Neural progenitor cell (in vitro differentiated cells): ENCODE measurements around the gene EFTUD2. TPM values are rescaled to one million over a fixed set of nuclear protein-coding genes. Genes with fewer than 3 reads are reported as not detected.
A peak's percentile ranks its signal among the peaks of the same experiment; 100 is the strongest.

Experiments used
- DNase-seq: peaks from one replicate; pipeline ENCODE4 v3.0.0-alpha.2; 2016; ENCODE audit warnings: low spot score
- H2AFZ ChIP-seq: fragments of 200-600 bp; sonication (generic); replicated peaks from 2 replicates; pipeline ENCODE4 v1.6.1; 2016; ENCODE audit warnings: antibody characterized with exemption
- H3F3A ChIP-seq: fragments of 200-600 bp; sonication (generic); 2 replicates; pipeline ENCODE4 v1.6.1; 2016; ENCODE audit warnings: antibody characterized with exemption, low read depth
- H3K27ac ChIP-seq: fragments of 200-600 bp; sonication (generic); 2 replicates; pipeline ENCODE4 v1.5.1; 2016; ENCODE audit warnings: mild to moderate bottlenecking
- H3K27me3 ChIP-seq: fragments of 200-600 bp; sonication (generic); 2 replicates; pipeline ENCODE4 v1.6.1; 2016; ENCODE audit warnings: mild to moderate bottlenecking, moderate library complexity
- H3K36me3 ChIP-seq: fragments of 200-600 bp; sonication (generic); 2 replicates; pipeline ENCODE4 v1.5.1; 2016
- H3K4me1 ChIP-seq: fragments of 200-600 bp; sonication (generic); 2 replicates; pipeline ENCODE4 v1.6.1; 2016; ENCODE audit warnings: mixed run types
- H3K4me2 ChIP-seq: fragments of 200-600 bp; sonication (generic); 2 replicates; pipeline ENCODE4 v1.6.1; 2016
- H3K4me3 ChIP-seq: fragments of 200-600 bp; sonication (generic); 2 replicates; pipeline ENCODE4 v1.5.1; 2016
- H3K79me2 ChIP-seq: fragments of 200-600 bp; sonication (generic); 2 replicates; pipeline ENCODE4 v1.6.1; 2016; ENCODE audit warnings: low read depth
- H3K9ac ChIP-seq: fragments of 200-600 bp; sonication (generic); 2 replicates; pipeline ENCODE4 v1.6.1; 2016
- H3K9me3 ChIP-seq: fragments of 200-600 bp; sonication (generic); 2 replicates; pipeline ENCODE4 v1.5.1; 2016; ENCODE audit warnings: low read depth
- H4K20me1 ChIP-seq: fragments of 200-600 bp; sonication (generic); 2 replicates; pipeline ENCODE4 v1.6.1; 2016; ENCODE audit warnings: low read depth
- H3K27ac Mint-ChIP-seq: 3 replicates; pipeline ENCODE4 v1.8.0; 2021; ENCODE audit warnings: mixed read lengths
- H3K27me3 Mint-ChIP-seq: 2 replicates; pipeline ENCODE4 v1.8.0; 2022; ENCODE audit warnings: low read depth, mild to moderate bottlenecking, inconsistent platforms, moderate library complexity, mixed read lengths; ENCODE audit not compliant: insufficient read depth
- H3K36me3 Mint-ChIP-seq: 3 replicates; pipeline ENCODE4 v1.8.0; 2021; ENCODE audit warnings: mixed read lengths
- H3K4me1 Mint-ChIP-seq: 3 replicates; pipeline ENCODE4 v1.8.0; 2021; ENCODE audit warnings: mixed read lengths
- H3K4me3 Mint-ChIP-seq: 3 replicates; pipeline ENCODE4 v1.8.0; 2021; ENCODE audit warnings: mild to moderate bottlenecking, moderate library complexity, mixed read lengths
- H3K9me3 Mint-ChIP-seq: 3 replicates; pipeline ENCODE4 v1.8.0; 2020; ENCODE audit warnings: mixed read lengths
- CTCF ChIP-seq: fragments of 200-600 bp; sonication (generic); IDR thresholded peaks from 2 replicates; pipeline ENCODE4 v1.5.1; 2017; ENCODE audit warnings: antibody characterized with exemption, mild to moderate bottlenecking
- EZH2 ChIP-seq: fragments of 200-600 bp; sonication (generic); IDR thresholded peaks from 2 replicates; pipeline ENCODE4 v1.6.1; 2017; ENCODE audit warnings: antibody characterized with exemption, mild to moderate bottlenecking, moderate library complexity
- EZH2phosphoT487 ChIP-seq: fragments of 200-600 bp; sonication (generic); IDR thresholded peaks from 2 replicates; pipeline ENCODE4 v1.6.1; 2017; ENCODE audit warnings: antibody characterized with exemption
- total RNA-seq: library from RNA; depleted of rRNA; stranded (reverse); fragments of >200 nt; gene quantifications from 2 replicates; pipeline ENCODE4 v1.2.3, GENCODE V29; 2015; ENCODE audit warnings: low replicate concordance

Gene EFTUD2
- total RNA-seq, 1 donor from 2014 or later, result 185 TPM

- Histone ChIP-seq H3F3A (no peaks in the 10 kb centered on the region), H3K27me3 (peaks cover 45% of the 10 kb centered on the region), H3K79me2 (no peaks in the 10 kb centered on the region), H3K9ac (no peak overlapping the region), H3K4me2 (no peak overlapping the region), H3K36me3 (no peaks in the 10 kb centered on the region), H3K27ac (no peak overlapping the region), H3K9me3 (no peaks in the 10 kb centered on the region), H3K4me1 (peaks cover 4% of the 10 kb centered on the region), H4K20me1 (no peaks in the 10 kb centered on the region), H3K4me3 (no peak overlapping the region), H2AFZ (no peak overlapping the region)
- H3K9me3 Mint-ChIP-seq, result no peaks in the 10 kb centered on the region
- peaks cover 19% of the 10 kb centered on the region for H3K4me1 Mint-ChIP-seq
- TF ChIP-seq CTCF, result no peak
- H3K36me3 Mint-ChIP-seq, result no peaks in the 10 kb centered on the region
- no peak for DNase-seq
- no peak overlapping the region for H3K4me3 Mint-ChIP-seq
- no peak overlapping the region for H3K27ac Mint-ChIP-seq
- H3K27me3 Mint-ChIP-seq, result peaks cover 18% of the 10 kb centered on the region
These were observed 14.9 kb upstream of the EFTUD2 start for GRCh38 chr17:44914148-44914547.

- no peaks in the 10 kb centered on the region for H3K79me2 ChIP-seq
- no peaks in the 10 kb centered on the region for H4K20me1 ChIP-seq
- no peak overlapping the region for H3K27ac ChIP-seq
- H3K9me3 ChIP-seq, result no peaks in the 10 kb centered on the region
- Mint-ChIP-seq H3K27me3 (peaks cover 18% of the 10 kb centered on the region), H3K9me3 (no peaks in the 10 kb centered on the region), H3K4me1 (peaks cover 19% of the 10 kb centered on the region), H3K4me3 (no peak overlapping the region), H3K27ac (no peak overlapping the region), H3K36me3 (no peaks in the 10 kb centered on the region)
- TF ChIP-seq EZH2 (no peak), CTCF (no peak), EZH2phosphoT487 (no peak)
- no peak overlapping the region for H3K4me3 ChIP-seq
- no peak overlapping the region for H3K9ac ChIP-seq
- no peak overlapping the region for H2AFZ ChIP-seq
- peaks cover 45% of the 10 kb centered on the region for H3K27me3 ChIP-seq
- H3K4me2 ChIP-seq, result no peak overlapping the region
- peaks cover 4% of the 10 kb centered on the region for H3K4me1 ChIP-seq
- no peak for DNase-seq
- no peaks in the 10 kb centered on the region for H3K36me3 ChIP-seq
- H3F3A ChIP-seq, result no peaks in the 10 kb centered on the region
These were observed 14.4 kb upstream of the EFTUD2 start for GRCh38 chr17:44913676-44914075.

- Histone ChIP-seq H3K9ac (no peak overlapping the region), H2AFZ (no peak overlapping the region), H3K79me2 (no peaks in the 10 kb centered on the region), H3K27me3 (peaks cover 45% of the 10 kb centered on the region), H3K9me3 (no peaks in the 10 kb centered on the region), H3K27ac (no peak overlapping the region), H4K20me1 (no peaks in the 10 kb centered on the region), H3K4me2 (no peak overlapping the region), H3K36me3 (no peaks in the 10 kb centered on the region), H3K4me1 (peaks cover 4% of the 10 kb centered on the region), H3K4me3 (no peak overlapping the region), H3F3A (no peaks in the 10 kb centered on the region)
- TF ChIP-seq EZH2phosphoT487 (no peak), CTCF (no peak), EZH2 (no peak)
- Mint-ChIP-seq H3K4me1 (peaks cover 19% of the 10 kb centered on the region), H3K27ac (peak overlapping the region; percentile 1), H3K36me3 (no peaks in the 10 kb centered on the region), H3K9me3 (no peaks in the 10 kb centered on the region), H3K4me3 (no peak overlapping the region), H3K27me3 (peaks cover 20% of the 10 kb centered on the region)
- no peak for DNase-seq
These were observed 13.7 kb upstream of the EFTUD2 start for GRCh38 chr17:44912763-44913544.
